ENCODE measurements around the gene TBC1D20.

The TBC1D20 gene

GRCh38 chr20:437787-438486, 24.4 kb downstream of the TBC1D20 start:
- DNase-seq: no peak

- DNase-seq: no peak
Observed at GRCh38 chr20:436476-436875, 25.9 kb downstream of the TBC1D20 start.

- DNase-seq: no peak
Observed at GRCh38 chr20:435558-435957, 26.8 kb downstream of the TBC1D20 start.

GRCh38 chr20:434661-435419, 27.5 kb downstream of the TBC1D20 start:
- no peak for DNase-seq

GRCh38 chr20:434221-434620, 28.1 kb downstream of the TBC1D20 start:
- no peak for DNase-seq

- DNase-seq: peak; percentile 47
Observed at GRCh38 chr20:433300-433975, 28.9 kb downstream of the TBC1D20 start.

- DNase-seq: no peak
Observed at GRCh38 chr20:432677-433299, 29.5 kb downstream of the TBC1D20 start.

GRCh38 chr20:432208-432607, 30.1 kb downstream of the TBC1D20 start:
- DNase-seq: no peak

GRCh38 chr20:431012-431904, 31.1 kb downstream of the TBC1D20 start:
- peak; percentile 30 for DNase-seq

- DNase-seq: no peak
Observed at GRCh38 chr20:430091-430999, 32.0 kb downstream of the TBC1D20 start.

GRCh38 chr20:428658-429200, 33.6 kb downstream of the TBC1D20 start:
- no peak for DNase-seq

GRCh38 chr20:427849-428657, 34.3 kb downstream of the TBC1D20 start:
- no peak for DNase-seq

GRCh38 chr20:427401-427800, 34.9 kb downstream of the TBC1D20 start:
- DNase-seq: no peak

GRCh38 chr20:426566-426965, 35.8 kb downstream of the TBC1D20 start:
- no peak for DNase-seq

GRCh38 chr20:421685-422250, 40.6 kb downstream of the TBC1D20 start:
- DNase-seq: no peak

GRCh38 chr20:420721-421574, 41.4 kb downstream of the TBC1D20 start:
- DNase-seq: no peak

- DNase-seq: no peak
Observed at GRCh38 chr20:420166-420620, 42.1 kb downstream of the TBC1D20 start.

- DNase-seq: no peak
Observed at GRCh38 chr20:419556-420165, 42.7 kb downstream of the TBC1D20 start.
